B cell (primary cell): ENCODE measurements around the gene XPO4. TPM values are rescaled to one million over a fixed set of nuclear protein-coding genes. Genes with fewer than 3 reads are reported as not detected.

Source experiments
- ATAC-seq: fragments of 200-7000 bp; cut with Tn5 transposase; one replicate; pipeline ENCODE4 v1.10.0; 2021; ENCODE audit warnings: low read depth, mild to moderate bottlenecking, moderate number of reproducible peaks, moderate library complexity
- CTCF ChIA-PET: fragments of 350-600 bp; sonication (Branson Sonifier 250); formaldehyde crosslinking; loops from one replicate; lab custom pipeline; 2021; ENCODE audit warnings: antibody characterized with exemption, inconsistent platforms; lab: Charles Lee
- POLR2A ChIA-PET: fragments of 350-600 bp; sonication (Branson Sonifier 250); formaldehyde crosslinking; loops from one replicate; lab custom pipeline; 2021; ENCODE audit warnings: antibody characterized with exemption; lab: Charles Lee
- DNase-seq: peaks from one replicate; pipeline ENCODE4 v3.0.0; 2013
- H2AFZ ChIP-seq: 2 replicates; pipeline ENCODE4 v1.6.1; 2012; ENCODE audit warnings: mild to moderate bottlenecking, low read depth, low read length; ENCODE audit not compliant: insufficient read depth, poor library complexity, severe bottlenecking
- H3K27ac ChIP-seq, 2 donors: 1 replicate in 1 of 2; 2 replicates in 1 of 2; pipeline ENCODE4 v1.5.1; 2012 to 2013; ENCODE audit warnings: low read length in 2 of 2, mild to moderate bottlenecking in 2 of 2, moderate library complexity in 1 of 2
- H3K27me3 ChIP-seq, 4 experiments: fragments of 200-600 bp in 1 of 4; sonication (generic) in 1 of 4; replicated peaks in 1 of 4; 1 replicate in 2 of 4; 2 replicates in 2 of 4; pipeline versions ENCODE4 v1.6.1 to v1.7.0; 2013 to 2016; ENCODE audit warnings: low read length in 3 of 4, mild to moderate bottlenecking in 2 of 4, mixed read lengths in 1 of 4, moderate library complexity in 1 of 4; ENCODE audit not compliant: insufficient read depth in 4 of 4, control insufficient read depth in 3 of 4; ENCODE audit errors: control extremely low read depth in 1 of 4
- H3K36me3 ChIP-seq, 2 experiments: replicated peaks in 1 of 2; 1 replicate in 1 of 2; 2 replicates in 1 of 2; pipeline versions ENCODE4 v1.6.1 to v1.7.1; 2013; ENCODE audit warnings: low read length in 1 of 2; ENCODE audit not compliant: insufficient read depth in 2 of 2, control insufficient read depth in 1 of 2; ENCODE audit errors: control extremely low read depth in 1 of 2, extremely low read depth in 1 of 2
- H3K4me1 ChIP-seq, 2 donors: fragments of 200-600 bp in 1 of 2; sonication (generic) in 1 of 2; 1 replicate in 1 of 2; 2 replicates in 1 of 2; pipeline versions ENCODE4 v1.5.1 to v1.6.1; 2013 to 2017; ENCODE audit warnings: low read length in 2 of 2; ENCODE audit not compliant: control insufficient read depth in 2 of 2, insufficient read depth in 2 of 2
- H3K4me2 ChIP-seq: replicated peaks from 2 replicates; pipeline ENCODE3; 2012; ENCODE audit warnings: mild to moderate bottlenecking, low read depth, low read length; ENCODE audit not compliant: poor library complexity, severe bottlenecking
- H3K4me3 ChIP-seq, 5 experiments: fragments of 200-600 bp in 1 of 5; sonication (generic) in 1 of 5; 1 replicate in 3 of 5; 2 replicates in 2 of 5; pipeline versions ENCODE4 v1.5.1 to v1.7.0; 2011 to 2016; ENCODE audit warnings: low read length in 4 of 5, mild to moderate bottlenecking in 4 of 5, low read depth in 2 of 5, control low read depth in 1 of 5, moderate library complexity in 1 of 5; ENCODE audit not compliant: insufficient read depth in 1 of 5; ENCODE audit errors: control extremely low read depth in 1 of 5, extremely low read depth in 1 of 5
- H3K79me2 ChIP-seq: fragments of 200-600 bp; sonication (generic); one replicate; pipeline ENCODE4 v1.6.0; 2016; ENCODE audit warnings: low read length; ENCODE audit not compliant: control insufficient read depth, insufficient read depth
- H3K9ac ChIP-seq: fragments of 200-600 bp; sonication (generic); 2 replicates; pipeline ENCODE4 v1.6.1; 2017; ENCODE audit warnings: mild to moderate bottlenecking, low read length, moderate library complexity
- H3K9me3 ChIP-seq, 3 donors: one replicate each; pipeline versions ENCODE4 v1.6.1 to v1.7.1; 2013; ENCODE audit warnings: low read length in 2 of 3; ENCODE audit not compliant: control insufficient read depth in 2 of 3, insufficient read depth in 1 of 3; ENCODE audit errors: control extremely low read depth in 1 of 3
- H4K20me1 ChIP-seq: 2 replicates; pipeline ENCODE4 v1.6.0; 2012; ENCODE audit warnings: mild to moderate bottlenecking, low read length; ENCODE audit not compliant: insufficient read depth, control insufficient read depth, poor library complexity, severe bottlenecking
- H3K27ac Mint-ChIP-seq: one replicate; pipeline ENCODE4 v1.8.0; 2021; ENCODE audit warnings: mixed read lengths
- H3K27me3 Mint-ChIP-seq: one replicate; pipeline ENCODE4 v1.8.0; 2021; ENCODE audit warnings: mixed read lengths
- H3K4me1 Mint-ChIP-seq: one replicate; pipeline ENCODE4 v1.8.0; 2021; ENCODE audit warnings: mixed read lengths
- H3K4me3 Mint-ChIP-seq: one replicate; pipeline ENCODE4 v1.8.0; 2021; ENCODE audit warnings: mixed read lengths
- H3K9me3 Mint-ChIP-seq: one replicate; pipeline ENCODE4 v1.8.0; 2022; ENCODE audit warnings: mixed read lengths; ENCODE audit not compliant: insufficient read depth
- CTCF ChIP-seq: fragments of 200-600 bp; IDR thresholded peaks from one replicate; pipeline ENCODE4 v1.8.0; 2022; ENCODE audit warnings: antibody characterized with exemption, mild to moderate bottlenecking
- EZH2 ChIP-seq: IDR thresholded peaks from 2 replicates; pipeline ENCODE4 v1.6.1; 2012; ENCODE audit warnings: borderline replicate concordance, low read depth, mild to moderate bottlenecking, moderate library complexity, low read length; ENCODE audit not compliant: insufficient read depth, poor library complexity, severe bottlenecking
- WGBS: methylation state at CpG from one replicate; pipeline ENCODE4 v1.1.5; 2013; ENCODE audit warnings: missing lambda C conversion rate; ENCODE audit not compliant: insufficient coverage; 5-methylcytosine and 5-hydroxymethylcytosine counted together
- intact Hi-C: fragments of 100-400 bp; cut with micrococcal nuclease; formaldehyde crosslinking; loops from one replicate; pipeline ENCODE4 v1.10.0; 2022
- polyA plus RNA-seq: library from polyadenylated mRNA; depleted of rRNA; stranded (reverse); fragments of >200 nt; gene quantifications from 2 replicates; pipeline ENCODE4 v1.2.3, GENCODE V29; 2012
- total RNA-seq, 2 donors: library from RNA; stranded (reverse); fragments of 120-200 nt in 1 of 2; gene quantifications; 1 replicate in 1 of 2; 2 replicates in 1 of 2; pipeline versions ENCODE4 v1.2.3 to v1.2.4, GENCODE V29; 2013 to 2022

The XPO4 gene
- total and polyA plus RNA-seq, 2 donors (not counting 1 experiment from before 2014, with no cell fraction given) = 6.2 to 25.9 TPM

- H3K27me3 Mint-ChIP-seq = no peaks in the 10 kb centered on the region
- H3K27ac Mint-ChIP-seq = peak overlapping the region; percentile 84
- peaks cover 19% of the 10 kb centered on the region for H3K4me1 Mint-ChIP-seq
- H3K27me3 ChIP-seq = no peaks in the 10 kb centered on the region
- H2AFZ ChIP-seq = no peak overlapping the region
- WGBS = 83% methylated on average over 3 of the region's 4 CpGs
- POLR2A ChIA-PET = no interaction called here
- CTCF ChIA-PET = no interaction called here
- H3K9me3 Mint-ChIP-seq = no peaks in the 10 kb centered on the region
- H3K9ac ChIP-seq = no peak overlapping the region
- no peaks in the 10 kb centered on the region for H3K9me3 ChIP-seq
- peak overlapping the region; percentile 31 to 63 for H3K27ac ChIP-seq
- peak overlapping the region; percentile 32 for H3K4me3 Mint-ChIP-seq
- H3K4me3 ChIP-seq = no peak overlapping the region
- H3K79me2 ChIP-seq = no peaks in the 10 kb centered on the region
- TF ChIP-seq CTCF (no peak), EZH2 (no peak)
- no peak overlapping the region for H3K4me2 ChIP-seq
- H4K20me1 ChIP-seq = no peaks in the 10 kb centered on the region
- peak; percentile 57 for DNase-seq
- intact Hi-C loops = no loop called here
- ATAC-seq = peak; percentile 75
- peaks cover 7 to 15% of the 10 kb centered on the region in 2 donors for H3K4me1 ChIP-seq
- peaks cover 3 to 35% of the 10 kb centered on the region in 2 experiments for H3K36me3 ChIP-seq
Observed at GRCh38 chr13:20798027-20798426, 104.5 kb downstream of the XPO4 start.

DNA sequence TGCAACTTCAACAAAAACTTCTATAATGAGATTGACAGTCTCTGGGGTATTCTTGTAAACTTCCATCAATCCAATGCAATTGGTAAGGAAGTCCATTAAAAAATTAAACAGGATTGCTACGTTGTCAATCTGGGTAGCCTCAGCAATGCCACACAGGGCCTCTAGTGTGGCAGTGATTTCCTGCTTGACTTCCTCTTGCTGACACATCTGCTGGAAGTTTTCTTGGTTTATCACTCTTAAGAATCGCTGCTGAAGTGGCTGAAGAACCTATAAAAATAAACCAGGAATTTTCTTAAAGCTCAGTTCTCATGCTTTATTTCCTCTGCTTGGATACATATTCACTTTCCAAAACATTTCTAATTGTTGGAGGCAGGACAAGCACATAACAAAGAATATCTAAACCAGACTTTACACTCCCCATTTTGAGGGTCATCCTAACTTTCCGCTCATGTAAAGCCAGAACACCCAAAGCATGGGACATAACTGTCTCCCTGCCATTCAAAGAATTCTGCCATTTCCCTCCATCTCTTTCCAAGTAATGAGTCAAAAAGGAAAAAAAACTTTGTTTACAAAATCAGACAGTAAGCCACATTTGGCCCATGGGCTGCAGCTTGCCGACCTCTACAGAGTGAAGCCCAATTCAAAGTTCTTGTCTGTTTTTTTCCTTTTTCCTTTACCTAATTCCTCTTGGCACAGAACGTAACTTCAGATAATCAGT lies 105.6 kb downstream of the XPO4 start:
- Mint-ChIP-seq H3K4me3 (peak overlapping the region; percentile 16), H3K4me1 (peaks cover 18% of the 10 kb centered on the region), H3K27me3 (no peaks in the 10 kb centered on the region), H3K27ac (peak overlapping the region; percentile 53), H3K9me3 (no peaks in the 10 kb centered on the region)
- no peak overlapping the region for H3K9ac ChIP-seq
- no peak overlapping the region for H2AFZ ChIP-seq
- intact Hi-C loops = no loop called here
- no peak for TF ChIP-seq CTCF
- no peak for TF ChIP-seq EZH2
- CTCF ChIA-PET = no interaction called here
- no peaks in the 10 kb centered on the region for H4K20me1 ChIP-seq
- no peaks in the 10 kb centered on the region for H3K79me2 ChIP-seq
- ATAC-seq (no peak), DNase-seq (no peak)
- peaks cover 7 to 15% of the 10 kb centered on the region in 2 donors for H3K4me1 ChIP-seq
- POLR2A ChIA-PET = interaction anchor here (0.6 kb wide), 1 partner anchor 241 kb away, joined by 9 read pairs; no protein-coding TSS in a partner anchor
- no peak overlapping the region for H3K4me3 ChIP-seq
- H3K27ac ChIP-seq = peak overlapping the region in 1 of 2 donors; percentile 63
- H3K27me3 ChIP-seq = no peaks in the 10 kb centered on the region
- H3K36me3 ChIP-seq = peaks cover 3 to 37% of the 10 kb centered on the region in 2 experiments
- no peak overlapping the region for H3K4me2 ChIP-seq
- H3K9me3 ChIP-seq = no peaks in the 10 kb centered on the region
- 38% methylated on average over 3 of the region's 5 CpGs for WGBS
